Mesenchymal stem cell (in vitro differentiated cells and primary cell): ENCODE results near the gene GAB2.
"Not testable (repeated sequence)": the region's sequence is repeated elsewhere in the genome, so short reads cannot be mapped to it uniquely, and the experiment has no call there.

Experiments
- DNase-seq: peaks from one replicate; pipeline ENCODE4 v3.0.0-alpha.2; 2013
- H2AFZ ChIP-seq: one replicate; pipeline ENCODE4 v1.6.1; 2013; ENCODE audit warnings: low read depth, mild to moderate bottlenecking, control low read depth, inconsistent platforms, low read length, moderate library complexity
- H2AK5ac ChIP-seq: 2 replicates; pipeline ENCODE4 v1.6.1; 2013; ENCODE audit warnings: low read length, moderate library complexity, mild to moderate bottlenecking, inconsistent platforms; ENCODE audit not compliant: severe bottlenecking
- H2BK120ac ChIP-seq: one replicate; pipeline ENCODE4 v1.6.1; 2013; ENCODE audit warnings: low read depth, mild to moderate bottlenecking, inconsistent platforms, low read length, moderate library complexity
- H2BK12ac ChIP-seq, 2 experiments: one replicate each; pipeline ENCODE4 v1.6.1; 2013; ENCODE audit warnings: inconsistent platforms in 2 of 2, low read length in 2 of 2, mild to moderate bottlenecking in 2 of 2, moderate library complexity in 2 of 2, control low read depth in 1 of 2
- H2BK15ac ChIP-seq: one replicate; pipeline ENCODE4 v1.6.1; 2013; ENCODE audit warnings: mild to moderate bottlenecking, low read depth, inconsistent platforms; ENCODE audit not compliant: poor library complexity, severe bottlenecking
- H2BK5ac ChIP-seq: 2 replicates; pipeline ENCODE4 v1.6.1; 2013; ENCODE audit warnings: low read depth, mild to moderate bottlenecking, low read length, control low read depth, inconsistent platforms; ENCODE audit not compliant: poor library complexity, severe bottlenecking
- H3K14ac ChIP-seq, 2 experiments: one replicate each; pipeline ENCODE4 v1.6.1; 2013; ENCODE audit warnings: inconsistent platforms in 2 of 2, low read length in 2 of 2, control low read depth in 1 of 2, mild to moderate bottlenecking in 1 of 2, moderate library complexity in 1 of 2
- H3K18ac ChIP-seq, 2 experiments: one replicate each; pipeline ENCODE4 v1.6.1; 2013; ENCODE audit warnings: inconsistent platforms in 2 of 2, low read length in 2 of 2, control low read depth in 1 of 2, low read depth in 1 of 2, mild to moderate bottlenecking in 1 of 2
- H3K23ac ChIP-seq, 2 experiments: one replicate each; pipeline ENCODE4 v1.6.1; 2013; ENCODE audit warnings: inconsistent platforms in 2 of 2, low read length in 2 of 2, mild to moderate bottlenecking in 2 of 2, moderate library complexity in 2 of 2, control low read depth in 1 of 2
- H3K27ac ChIP-seq: 2 replicates; pipeline ENCODE4 v1.5.1; 2013; ENCODE audit warnings: mild to moderate bottlenecking, moderate library complexity, low read length, control low read depth, inconsistent platforms; ENCODE audit not compliant: poor library complexity, severe bottlenecking
- H3K27me3 ChIP-seq, 2 experiments: 2 replicates each; pipeline versions ENCODE4 v1.6.1 to v1.7.0; 2013; ENCODE audit warnings: low read length in 2 of 2, mild to moderate bottlenecking in 2 of 2, moderate library complexity in 2 of 2, control low read depth in 1 of 2, inconsistent platforms in 1 of 2; ENCODE audit not compliant: control insufficient read depth in 1 of 2, insufficient read depth in 1 of 2
- H3K36me3 ChIP-seq, 2 experiments: 2 replicates each; pipeline versions ENCODE4 v1.6.1 to v1.7.0; 2013; ENCODE audit warnings: low read length in 2 of 2, control low read depth in 1 of 2, inconsistent platforms in 1 of 2, low read depth in 1 of 2, mild to moderate bottlenecking in 1 of 2; ENCODE audit not compliant: insufficient read depth in 2 of 2, control insufficient read depth in 1 of 2
- H3K4ac ChIP-seq, 2 experiments: one replicate each; pipeline ENCODE4 v1.6.1; 2013; ENCODE audit warnings: inconsistent platforms in 2 of 2, low read length in 2 of 2, mild to moderate bottlenecking in 2 of 2, moderate library complexity in 2 of 2, control low read depth in 1 of 2, low read depth in 1 of 2
- H3K4me1 ChIP-seq: 2 replicates; pipeline ENCODE4 v1.6.1; 2013; ENCODE audit warnings: low read depth, low read length, control low read depth; ENCODE audit not compliant: control insufficient read depth, insufficient read depth
- H3K4me2 ChIP-seq: 2 replicates; pipeline ENCODE4 v1.6.1; 2013; ENCODE audit warnings: low read length, mild to moderate bottlenecking, inconsistent platforms; ENCODE audit not compliant: poor library complexity, severe bottlenecking
- H3K4me3 ChIP-seq, 2 experiments: 2 replicates each; pipeline versions ENCODE4 v1.5.1 to v1.7.0; 2013; ENCODE audit warnings: low read length in 2 of 2, mild to moderate bottlenecking in 2 of 2, control low read depth in 1 of 2, low read depth in 1 of 2; ENCODE audit not compliant: insufficient read depth in 1 of 2
- H3K79me1 ChIP-seq: replicated peaks from 2 replicates; pipeline ENCODE4 v1.6.1; 2013; ENCODE audit warnings: mild to moderate bottlenecking, control low read depth, low read length, inconsistent platforms; ENCODE audit not compliant: poor library complexity, severe bottlenecking
- H3K9ac ChIP-seq: 2 replicates; pipeline ENCODE4 v1.7.0; 2013; ENCODE audit warnings: mild to moderate bottlenecking, low read length, moderate library complexity
- H3K9me3 ChIP-seq: 2 replicates; pipeline ENCODE4 v1.7.0; 2013; ENCODE audit warnings: mild to moderate bottlenecking, low read length; ENCODE audit not compliant: control insufficient read depth
- H4K8ac ChIP-seq: one replicate; pipeline ENCODE4 v1.6.1; 2013; ENCODE audit warnings: inconsistent platforms, mild to moderate bottlenecking, low read length, moderate library complexity
- H4K91ac ChIP-seq: one replicate; pipeline ENCODE4 v1.6.1; 2013; ENCODE audit warnings: mild to moderate bottlenecking, low read length, inconsistent platforms
- WGBS: methylation state at CpG from one replicate; pipeline ENCODE4 v1.1.7; 2013; ENCODE audit warnings: mixed read lengths; 5-methylcytosine and 5-hydroxymethylcytosine counted together

GAB2 gene

DNA sequence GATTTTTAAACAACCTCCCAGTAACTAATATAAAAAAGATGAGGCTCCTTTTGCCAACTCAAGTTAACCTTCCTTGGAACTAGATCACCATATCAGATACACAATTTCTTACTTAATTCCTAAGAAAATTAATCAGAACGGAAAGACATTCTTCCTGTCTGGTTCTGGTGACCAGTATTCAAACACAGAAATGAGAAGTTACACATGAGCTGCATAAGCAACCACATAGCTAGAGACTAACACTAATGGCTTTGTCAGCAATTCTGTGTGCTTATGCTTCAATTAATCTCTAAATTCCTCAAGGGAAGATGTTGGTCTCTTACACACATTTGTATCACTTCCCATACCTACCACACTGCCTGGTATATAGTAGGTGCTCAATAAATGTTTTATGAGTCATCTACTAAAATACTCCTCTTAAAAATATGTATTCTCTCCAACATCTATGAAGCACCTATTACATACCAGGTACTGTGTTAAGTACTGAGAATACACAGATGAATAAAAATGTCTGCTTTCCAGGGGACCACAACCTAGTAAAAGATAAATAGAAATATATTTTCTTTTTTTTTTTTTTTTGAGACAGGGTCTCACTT, 54.5 kb downstream of the GAB2 start:
- no peak overlapping the region for H4K8ac ChIP-seq
- no peak overlapping the region for H2BK12ac ChIP-seq
- no peak overlapping the region for H2AFZ ChIP-seq
- no peak overlapping the region for H3K4me3 ChIP-seq
- H3K9me3 ChIP-seq: no peaks in the 10 kb centered on the region
- H2AK5ac ChIP-seq: no peak overlapping the region
- no peak overlapping the region for H3K23ac ChIP-seq
- H3K14ac ChIP-seq: no peak overlapping the region
- no peak overlapping the region for H2BK120ac ChIP-seq
- no peak overlapping the region for H2BK5ac ChIP-seq
- H3K27ac ChIP-seq: no peak overlapping the region
- WGBS: 100% methylated on average over 1 of the region's 1 CpG
- no peaks in the 10 kb centered on the region for H3K36me3 ChIP-seq
- H3K9ac ChIP-seq: no peak overlapping the region
- H4K91ac ChIP-seq: no peak overlapping the region
- H2BK15ac ChIP-seq: no peak overlapping the region
- H3K4me1 ChIP-seq: peaks cover 1% of the 10 kb centered on the region
- H3K27me3 ChIP-seq: no peaks in the 10 kb centered on the region
- H3K4me2 ChIP-seq: no peak overlapping the region
- H3K4ac ChIP-seq: no peak overlapping the region
- H3K18ac ChIP-seq: no peak overlapping the region
- no peak for DNase-seq
- peaks cover 11% of the 10 kb centered on the region for H3K79me1 ChIP-seq

DNA sequence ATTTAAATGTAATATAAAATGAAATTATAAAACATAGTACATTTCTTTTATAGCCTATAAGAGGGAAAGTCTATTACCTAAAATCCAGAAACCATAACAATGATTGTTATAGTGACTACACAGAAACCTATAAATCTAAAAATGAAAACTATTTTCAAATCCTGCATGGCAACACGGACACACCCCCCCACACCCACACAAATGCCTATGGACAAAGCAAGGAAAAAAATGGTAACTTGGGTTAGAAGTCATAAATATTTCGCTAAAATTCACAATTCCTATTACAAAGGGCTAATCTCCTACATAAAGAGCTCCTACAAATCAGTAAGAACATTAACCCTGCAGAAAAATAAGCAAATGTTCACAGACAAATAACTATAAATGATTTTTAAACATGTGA, 56.4 kb downstream of the GAB2 start:
- peaks cover 1% of the 10 kb centered on the region for H3K4me1 ChIP-seq
- no peak overlapping the region for H2BK5ac ChIP-seq
- H3K18ac ChIP-seq: no peak overlapping the region
- H3K9me3 ChIP-seq: no peaks in the 10 kb centered on the region
- no peak for DNase-seq
- H3K23ac ChIP-seq: no peak overlapping the region
- H4K8ac ChIP-seq: no peak overlapping the region
- H3K9ac ChIP-seq: no peak overlapping the region
- no peak overlapping the region for H3K4me3 ChIP-seq
- no peak overlapping the region for H2AFZ ChIP-seq
- no peak overlapping the region for H3K27ac ChIP-seq
- H3K14ac ChIP-seq: no peak overlapping the region
- 57% methylated on average over 2 of the region's 2 CpGs for WGBS
- no peak overlapping the region for H3K4me2 ChIP-seq
- peaks cover 10% of the 10 kb centered on the region for H3K79me1 ChIP-seq
- H4K91ac ChIP-seq: no peak overlapping the region
- H2BK12ac ChIP-seq: no peak overlapping the region
- no peak overlapping the region for H2AK5ac ChIP-seq
- no peak overlapping the region for H2BK120ac ChIP-seq
- H2BK15ac ChIP-seq: no peak overlapping the region
- H3K4ac ChIP-seq: no peak overlapping the region
- H3K36me3 ChIP-seq: no peaks in the 10 kb centered on the region
- no peaks in the 10 kb centered on the region for H3K27me3 ChIP-seq

DNA sequence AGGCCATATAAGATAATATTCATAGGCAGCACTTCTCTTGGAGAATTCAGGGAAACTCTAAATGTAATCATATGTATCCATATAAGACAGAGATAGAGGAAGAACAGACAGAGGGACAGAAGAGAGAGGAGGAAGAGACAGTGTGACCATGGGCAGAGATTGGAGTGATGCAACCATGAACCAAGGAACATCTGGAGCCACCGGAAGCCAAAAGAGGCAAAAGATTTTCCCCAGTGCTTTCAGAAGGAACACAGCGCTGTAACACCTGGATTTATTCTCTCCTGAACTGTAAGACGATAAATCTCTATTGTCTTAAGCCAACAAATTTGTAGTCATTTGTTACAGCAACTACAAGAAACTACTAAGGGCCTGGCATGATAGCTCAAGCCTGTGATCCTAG, 57.7 kb downstream of the GAB2 start:
- no peak overlapping the region for H2BK15ac ChIP-seq
- H3K27me3 ChIP-seq: no peaks in the 10 kb centered on the region
- 99% methylated on average over 3 of the region's 3 CpGs for WGBS

DNA sequence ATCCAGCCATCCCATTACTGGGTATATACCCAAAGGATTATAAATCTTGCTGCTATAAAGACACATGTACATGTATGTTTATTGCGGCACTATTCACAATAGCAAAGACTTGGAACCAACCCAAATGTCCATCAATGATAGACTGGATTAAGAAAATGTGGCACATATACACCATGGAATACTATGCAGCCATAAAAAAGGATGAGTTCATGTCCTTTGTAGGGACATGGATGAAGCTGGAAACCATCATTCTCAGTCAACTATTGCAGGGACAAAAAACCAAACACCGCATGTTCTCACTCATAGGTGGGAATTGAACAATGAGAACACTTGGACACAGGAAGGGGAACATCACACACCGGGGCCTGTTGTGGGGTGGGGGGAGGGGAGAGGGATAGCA, 59.7 kb downstream of the GAB2 start:
- H3K9me3 ChIP-seq, H2BK12ac ChIP-seq, H3K9ac ChIP-seq, H2BK5ac ChIP-seq, H3K36me3 ChIP-seq, H2AFZ ChIP-seq, DNase-seq, H2AK5ac ChIP-seq, H3K27ac ChIP-seq, H3K27me3 ChIP-seq, H4K91ac ChIP-seq, H3K4ac ChIP-seq, H3K4me1 ChIP-seq, H3K23ac ChIP-seq, H3K4me2 ChIP-seq, H3K14ac ChIP-seq, H2BK120ac ChIP-seq, H3K18ac ChIP-seq, H3K4me3 ChIP-seq, H2BK15ac ChIP-seq, H4K8ac ChIP-seq: not testable (repeated sequence)
- no CpG with 5 or more reads among the region's 3 CpGs for whole genome bisulfite sequencing
- H3K79me1 ChIP-seq: peaks cover 20% of the 10 kb centered on the region

More for the DNA sequence above, 57.7 kb downstream of the GAB2 start:
- DNase-seq: no peak
- Histone ChIP-seq H2AK5ac (no peak overlapping the region), H4K8ac (no peak overlapping the region), H3K36me3 (no peaks in the 10 kb centered on the region), H2AFZ (no peak overlapping the region), H3K23ac (no peak overlapping the region), H2BK12ac (no peak overlapping the region), H2BK5ac (no peak overlapping the region), H3K27ac (no peak overlapping the region), H3K79me1 (peaks cover 15% of the 10 kb centered on the region), H3K18ac (no peak overlapping the region), H3K4ac (no peak overlapping the region), H3K4me3 (no peak overlapping the region), H3K9me3 (no peaks in the 10 kb centered on the region), H2BK120ac (no peak overlapping the region), H3K9ac (no peak overlapping the region), H3K4me2 (no peak overlapping the region), H4K91ac (no peak overlapping the region), H3K4me1 (no peaks in the 10 kb centered on the region), H3K14ac (no peak overlapping the region)
